Erythroblast (primary cell): ENCODE data around the gene PTTG1IP.
A peak's percentile ranks its signal among the peaks of the same experiment; 100 is the strongest.
"Not testable (repeated sequence)": the region's sequence is repeated elsewhere in the genome, so short reads cannot be mapped to it uniquely, and the experiment has no call there.

Experiments
- DNase-seq, 2 experiments: peaks; one replicate each; lab custom pipeline; 2025; lab: John Stamatoyannopoulos, UW
- GATA1 ChIP-seq: IDR thresholded peaks from 2 replicates; pipeline ENCODE4 v1.6.1; 2011; ENCODE audit warnings: low read depth, mild to moderate bottlenecking, control low read depth, low read length, moderate library complexity
- POLR2A ChIP-seq: IDR thresholded peaks from 2 replicates; pipeline ENCODE4 v1.6.1; 2011; ENCODE audit warnings: mild to moderate bottlenecking, low read length

The PTTG1IP gene

GRCh38 chr21:44873356-44874239 is at the start of gene PTTG1IP:
Gene PTTG1IP, minus strand, starts transcription at chr21:44873690. Its CDS starts 74 bp downstream, at chr21:44873616.
- TF ChIP-seq GATA1, result no peak
- peak; percentile 79 for TF ChIP-seq POLR2A
- peak; percentile 98 to 100 for DNase-seq

GRCh38 chr21:44921928-44922327 is 48.4 kb upstream of the PTTG1IP start:
- no peak for DNase-seq
- TF ChIP-seq GATA1, result no peak
- TF ChIP-seq POLR2A, result no peak

- no peak for TF ChIP-seq POLR2A
- TF ChIP-seq GATA1, result no peak
- no peak for DNase-seq
Measured at GRCh38 chr21:44920694-44921604, 47.5 kb upstream of the PTTG1IP start, which contains the start of gene ITGB2. Gene ITGB2, minus strand, starts transcription at chr21:44920899. Its CDS starts 10,117 bp downstream, at chr21:44910782.

- DNase-seq, result no peak
- TF ChIP-seq GATA1 (no peak), POLR2A (no peak)
Measured at GRCh38 chr21:44919913-44920693, 46.6 kb upstream of the PTTG1IP start.

- DNase-seq, result no peak
Measured at GRCh38 chr21:44919111-44919912, 45.8 kb upstream of the PTTG1IP start.

GRCh38 chr21:44918581-44919033 is 45.1 kb upstream of the PTTG1IP start:
- no peak for DNase-seq
- TF ChIP-seq POLR2A (no peak), GATA1 (no peak)

More at GRCh38 chr21:44919111-44919912, 45.8 kb upstream of the PTTG1IP start:
- no peak for TF ChIP-seq POLR2A
- no peak for TF ChIP-seq GATA1

GRCh38 chr21:44918107-44918470 is 44.6 kb upstream of the PTTG1IP start:
- no peak for DNase-seq
- TF ChIP-seq POLR2A (no peak), GATA1 (no peak)

GRCh38 chr21:44917446-44918106 is 44.1 kb upstream of the PTTG1IP start:
- no peak for TF ChIP-seq GATA1

GRCh38 chr21:44916965-44917364 is 43.5 kb upstream of the PTTG1IP start:
- no peak for DNase-seq
- TF ChIP-seq POLR2A, result no peak
- TF ChIP-seq GATA1, result no peak

More at GRCh38 chr21:44917446-44918106, 44.1 kb upstream of the PTTG1IP start:
- DNase-seq, result no peak

- no peak for DNase-seq
- TF ChIP-seq GATA1, result no peak
- TF ChIP-seq POLR2A, result no peak
Measured at GRCh38 chr21:44914176-44914874, 40.8 kb upstream of the PTTG1IP start.

- TF ChIP-seq POLR2A (no peak), GATA1 (no peak)
Measured at GRCh38 chr21:44913425-44914175, 40.1 kb upstream of the PTTG1IP start.

GRCh38 chr21:44912506-44913412 is 39.3 kb upstream of the PTTG1IP start:
- not testable (repeated sequence) for DNase-seq

More at GRCh38 chr21:44913425-44914175, 40.1 kb upstream of the PTTG1IP start:
- no peak for DNase-seq
